GM21367 (cell line): ENCODE measurements around the gene RGS9BP.
"Not testable (repeated sequence)": the region's sequence is repeated elsewhere in the genome, so short reads cannot be mapped to it uniquely, and the experiment has no call there.

Source experiments
- ATAC-seq: cut with Tn5 transposase; IDR thresholded peaks from one replicate; pipeline ENCODE4 v1.9.1; 2021; ENCODE audit not compliant: unreplicated experiment

Gene RGS9BP

DNA sequence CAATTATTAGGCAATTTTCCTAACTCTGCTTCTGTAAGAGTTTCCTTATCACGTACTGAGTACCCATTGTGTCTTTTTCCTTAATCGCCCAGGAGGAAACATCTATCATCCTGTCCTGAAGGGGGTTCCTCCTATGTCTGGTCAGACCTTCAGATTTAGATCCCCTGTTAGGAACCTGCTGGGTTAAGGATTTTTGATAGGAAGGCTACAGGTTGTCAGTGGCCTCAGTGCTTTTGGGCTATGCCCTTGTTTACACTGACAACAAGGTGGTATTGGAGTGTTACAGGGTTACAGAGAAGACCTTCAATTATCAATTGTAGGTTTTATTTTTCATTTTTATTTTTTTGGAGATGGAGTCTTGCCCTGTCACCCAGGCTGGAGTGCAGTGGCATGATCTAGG lies 19.2 kb downstream of the RGS9BP start:
- not testable (repeated sequence) for ATAC-seq

DNA sequence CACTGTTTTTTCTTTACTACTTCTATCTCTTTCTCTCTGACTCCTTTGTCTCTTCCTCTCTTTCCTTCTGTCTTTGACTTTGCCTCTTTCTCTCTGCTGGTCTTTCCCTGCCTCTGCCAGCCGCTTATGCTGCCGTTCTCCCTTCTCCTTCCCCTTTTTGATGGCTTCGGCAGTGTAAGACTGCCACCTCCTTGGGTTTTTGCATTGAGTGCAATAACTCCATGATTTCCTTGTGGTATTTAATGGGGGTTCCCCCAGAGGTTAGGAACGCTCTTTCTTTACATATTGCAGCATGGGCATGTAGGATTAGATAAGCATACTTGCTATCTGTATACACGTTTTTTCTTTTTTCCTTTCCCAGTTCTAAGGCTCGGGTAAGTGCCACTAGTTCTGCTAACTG lies 19.9 kb downstream of the RGS9BP start:
- ATAC-seq = not testable (repeated sequence)

DNA sequence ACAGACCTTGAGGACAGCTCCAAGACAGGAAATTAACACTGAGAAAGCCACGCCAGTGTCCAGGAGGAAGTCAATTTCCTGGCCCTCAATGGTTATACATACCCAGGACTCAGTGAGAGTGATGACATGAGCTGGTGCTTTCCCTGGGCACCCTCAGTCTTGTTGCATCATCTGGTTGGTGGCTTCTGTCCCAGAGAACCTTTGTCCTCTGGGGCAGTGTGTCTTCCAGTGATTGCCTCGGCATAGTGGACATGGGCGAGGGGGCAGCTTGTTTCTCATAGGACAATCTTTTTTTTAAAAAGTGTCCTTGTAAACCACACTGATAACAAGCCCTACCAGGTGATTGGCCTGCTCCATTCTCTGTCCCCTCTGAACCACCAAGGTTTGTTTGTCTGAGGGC lies 21.1 kb downstream of the RGS9BP start:
- not testable (repeated sequence) for ATAC-seq

DNA sequence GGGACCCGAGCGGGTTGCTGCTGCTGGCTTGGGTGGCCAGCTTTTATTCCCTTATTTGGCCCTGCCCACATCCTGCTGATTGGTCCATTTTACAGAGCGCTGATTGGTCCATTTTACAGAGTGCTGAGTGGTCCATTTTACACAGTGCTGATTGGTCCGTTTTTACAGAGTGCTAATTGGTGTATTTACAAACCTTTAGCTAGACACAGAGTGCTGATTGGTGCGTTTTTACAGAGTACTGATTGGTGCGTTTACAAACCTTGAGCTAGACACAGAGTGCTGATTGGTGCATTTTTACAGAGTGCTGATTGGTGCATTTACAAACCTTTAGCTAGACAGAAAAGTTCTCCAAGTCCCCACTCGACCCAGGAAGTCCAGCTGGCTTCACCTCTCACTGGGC lies 24.5 kb downstream of the RGS9BP start:
- ATAC-seq = not testable (repeated sequence)

DNA sequence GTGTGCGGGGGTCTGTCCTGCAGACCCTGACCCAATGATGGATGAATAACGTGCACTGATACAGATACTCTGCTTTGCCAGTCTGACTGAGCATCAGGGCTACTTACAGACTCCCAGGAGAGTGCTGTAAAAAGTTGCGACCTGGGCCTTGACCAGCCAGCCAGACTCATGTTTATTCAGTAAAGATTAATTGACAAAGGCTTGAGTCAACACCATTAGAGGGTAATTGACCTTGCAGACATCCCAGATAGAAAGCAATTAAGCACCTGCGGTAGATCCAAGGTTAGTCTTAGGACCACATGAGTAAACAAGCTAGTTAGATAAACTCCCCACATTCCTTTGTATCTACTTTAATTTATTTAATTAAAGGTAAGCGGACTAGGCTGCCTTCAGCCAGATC lies 26.4 kb downstream of the RGS9BP start:
- no peak for ATAC-seq

DNA sequence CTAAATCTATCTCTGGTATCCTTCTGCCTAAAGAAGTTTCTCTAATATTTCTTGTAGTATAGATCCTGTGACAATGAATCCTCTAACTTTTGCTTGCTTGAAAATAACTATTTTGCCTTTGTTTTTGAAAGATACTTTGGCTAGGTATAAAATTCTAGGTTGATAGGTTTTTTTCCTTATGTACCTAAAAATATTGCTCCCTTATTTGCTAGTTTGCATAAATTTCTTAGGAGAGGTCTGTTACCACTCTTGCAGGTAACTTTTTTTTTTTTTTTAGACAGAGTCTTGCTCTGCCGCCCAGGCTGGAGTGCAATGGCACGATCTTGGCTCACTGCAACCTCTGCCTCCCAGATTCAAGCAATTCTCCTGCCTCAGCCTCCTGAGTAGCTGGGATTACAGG lies 28.4 kb downstream of the RGS9BP start:
- ATAC-seq = not testable (repeated sequence)

DNA sequence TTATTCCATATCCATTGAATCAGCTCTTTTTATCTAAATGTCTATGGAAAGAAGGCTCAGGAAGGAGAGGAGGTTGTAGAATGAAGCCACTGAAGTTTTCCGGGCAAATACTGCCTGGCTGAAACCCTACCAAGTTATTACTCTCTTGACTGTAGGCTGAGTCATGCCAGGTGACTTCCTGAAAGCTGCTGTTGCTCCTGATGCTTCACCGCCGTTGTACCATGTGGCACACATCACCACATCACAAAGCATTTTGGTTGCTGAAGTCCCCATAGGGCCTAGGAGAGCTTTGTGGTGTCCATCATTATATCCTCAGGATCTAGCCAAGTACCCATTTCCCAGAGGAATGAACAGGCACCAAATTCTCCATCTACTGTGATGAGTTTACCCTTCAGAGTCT lies 32.8 kb downstream of the RGS9BP start:
- ATAC-seq = no peak

DNA sequence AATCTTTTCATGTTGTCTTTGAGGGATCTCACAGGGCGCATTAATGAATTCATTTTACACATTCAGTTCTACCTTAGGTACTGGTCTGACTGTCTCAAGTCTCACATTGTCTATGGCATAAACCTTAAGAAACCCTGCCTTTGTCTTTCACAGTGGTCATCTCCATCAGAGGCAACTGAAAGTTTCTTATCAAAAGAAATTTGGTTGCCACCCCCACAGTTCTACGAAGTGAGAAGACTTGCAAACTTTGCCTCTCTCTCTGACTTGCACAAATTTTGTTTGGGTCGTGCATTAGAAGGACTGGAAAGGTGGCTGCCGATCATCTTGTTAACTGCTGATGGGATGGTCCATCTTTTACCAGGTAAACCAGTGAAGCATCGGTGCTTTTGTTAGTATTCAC lies 33.4 kb downstream of the RGS9BP start:
- ATAC-seq = no peak

DNA sequence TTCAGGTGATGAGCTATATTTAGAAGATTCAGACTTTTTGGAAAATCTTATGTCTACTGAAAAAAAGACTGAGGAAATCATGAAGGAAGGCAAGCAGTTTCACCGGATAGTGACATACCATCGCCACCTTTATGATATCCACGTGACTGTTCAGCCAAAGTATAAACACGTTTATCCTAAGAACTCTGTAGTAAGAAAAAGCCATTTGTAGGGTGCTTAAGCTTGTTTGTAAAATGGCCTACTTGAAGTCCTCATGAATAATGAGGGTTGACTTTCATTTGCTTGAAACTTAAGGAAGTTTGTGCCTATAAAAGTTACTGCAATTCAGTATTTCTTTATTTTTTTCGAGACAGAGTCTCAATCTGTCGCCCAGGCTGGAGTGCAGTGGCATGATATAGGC lies 36.1 kb downstream of the RGS9BP start:
- ATAC-seq = no peak

DNA sequence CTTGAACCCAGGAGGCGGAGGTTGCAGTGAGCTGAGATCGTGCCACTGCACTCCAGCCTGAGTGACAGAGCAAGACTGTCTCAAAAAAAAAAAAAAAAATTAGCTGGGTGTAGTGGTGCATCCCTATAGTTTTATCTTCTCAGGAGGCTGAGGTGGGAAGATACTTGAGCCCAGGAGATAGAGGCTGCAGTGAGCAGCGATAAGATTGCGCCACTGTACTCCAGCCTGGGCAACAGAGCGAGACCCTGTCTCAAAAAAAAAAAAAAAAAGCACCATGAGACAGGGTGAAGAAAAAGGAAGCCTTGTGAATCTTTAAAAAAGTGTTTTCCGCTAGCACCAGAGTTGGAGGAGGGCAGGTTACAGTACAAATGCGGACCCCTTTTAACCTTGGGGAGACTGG lies 40.6 kb downstream of the RGS9BP start:
- ATAC-seq = not testable (repeated sequence)

DNA sequence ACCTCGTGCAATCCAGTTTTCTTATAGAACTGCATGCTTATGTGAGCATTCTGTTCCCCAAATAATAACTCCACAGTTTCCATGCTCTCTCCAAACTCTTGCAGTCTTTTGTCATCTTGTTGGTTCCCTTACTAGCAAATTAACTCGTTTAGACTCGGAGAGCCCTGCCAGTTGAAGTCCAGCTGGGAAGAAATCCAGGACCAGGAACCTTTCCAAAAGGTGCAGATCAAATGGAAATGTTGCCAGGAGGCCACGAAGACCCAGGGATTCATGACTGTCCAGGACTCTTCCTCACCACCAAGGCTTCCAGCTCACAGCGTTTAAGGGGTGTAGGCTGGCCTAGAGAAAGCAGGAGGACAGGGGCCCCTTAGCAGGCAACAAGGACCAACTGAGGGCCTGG lies 41.8 kb downstream of the RGS9BP start:
- no peak for ATAC-seq

DNA sequence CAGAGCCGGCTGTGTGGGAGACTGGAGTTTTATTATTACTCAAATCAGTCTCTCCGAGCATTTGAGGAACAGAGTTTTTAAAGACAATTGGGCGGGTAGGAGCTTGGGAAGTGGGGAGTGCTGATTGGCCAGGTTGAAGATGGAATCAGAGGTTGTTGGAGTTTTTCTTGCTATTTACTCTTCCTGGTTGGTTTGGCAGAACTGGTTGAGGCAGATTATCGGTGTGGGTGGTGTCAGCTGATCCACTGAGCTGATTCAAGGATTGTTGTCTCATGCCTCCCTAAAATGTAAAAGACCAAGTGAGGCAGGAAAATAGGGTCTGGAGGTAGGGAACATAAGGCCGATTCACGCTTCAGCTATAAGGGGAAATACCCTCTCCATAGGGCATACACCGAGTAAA lies 42.6 kb downstream of the RGS9BP start:
- no peak for ATAC-seq

DNA sequence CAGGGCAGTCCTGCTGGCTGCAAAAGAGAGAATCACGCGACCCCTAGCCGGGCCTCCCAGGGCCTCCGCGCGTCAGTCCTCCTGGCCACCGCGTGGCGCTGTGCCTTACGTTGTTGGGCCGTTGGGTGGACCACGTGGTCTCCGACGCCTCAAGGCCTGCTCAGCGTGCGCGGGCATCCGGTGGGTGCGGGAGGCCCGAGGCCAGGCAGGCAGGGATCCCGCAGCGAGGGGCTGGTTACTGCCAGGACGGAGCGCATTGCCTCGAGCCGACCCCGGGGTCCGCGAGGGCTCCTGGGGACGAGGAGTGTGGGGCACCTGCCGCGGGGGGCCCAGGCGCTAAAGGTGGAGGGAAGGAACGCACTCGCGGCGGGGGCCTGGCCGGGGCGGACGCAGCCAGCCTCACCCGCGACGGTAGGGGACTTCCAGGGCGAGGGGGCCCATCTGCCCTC lies 44.0 kb downstream of the RGS9BP start, which contains the start of gene TDRD12:
TSS of gene TDRD12 (plus strand) at position 157 of the 449 bp plus-strand sequence. CDS start 306 bp downstream, outside the sequence.
- ATAC-seq = no peak

DNA sequence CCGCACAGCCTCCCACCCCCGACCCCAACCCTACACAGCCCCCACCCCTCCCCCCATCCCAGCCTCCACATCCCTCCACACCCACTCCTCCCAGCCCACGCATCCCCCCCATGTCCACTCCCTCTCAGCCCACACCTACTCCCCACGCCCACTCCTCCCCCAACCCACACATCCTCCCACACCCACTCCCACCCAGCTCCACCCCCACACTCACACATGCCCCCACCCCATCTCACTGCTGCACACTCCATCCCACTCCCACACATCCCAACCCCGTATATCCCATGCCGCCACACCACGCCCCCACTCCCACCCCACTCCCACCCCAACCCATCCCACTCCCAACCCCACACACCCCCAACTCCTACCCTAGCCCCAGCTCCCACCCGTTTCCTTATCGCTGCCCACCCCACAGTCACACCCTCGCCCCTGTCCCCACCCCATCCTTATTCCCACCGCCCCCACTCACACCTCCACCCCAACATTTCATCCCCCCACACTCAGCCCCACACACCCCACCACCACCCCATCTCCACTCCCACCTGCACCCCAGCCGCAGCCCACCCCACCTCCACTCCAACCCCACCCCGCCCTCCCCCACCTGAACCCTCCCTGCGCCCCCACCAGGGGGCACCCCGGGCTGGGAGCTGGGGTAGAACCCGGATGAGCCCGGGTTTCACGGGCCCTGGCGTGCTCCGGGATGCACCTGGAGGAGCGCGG lies 44.7 kb downstream of the RGS9BP start:
- no peak for ATAC-seq

DNA sequence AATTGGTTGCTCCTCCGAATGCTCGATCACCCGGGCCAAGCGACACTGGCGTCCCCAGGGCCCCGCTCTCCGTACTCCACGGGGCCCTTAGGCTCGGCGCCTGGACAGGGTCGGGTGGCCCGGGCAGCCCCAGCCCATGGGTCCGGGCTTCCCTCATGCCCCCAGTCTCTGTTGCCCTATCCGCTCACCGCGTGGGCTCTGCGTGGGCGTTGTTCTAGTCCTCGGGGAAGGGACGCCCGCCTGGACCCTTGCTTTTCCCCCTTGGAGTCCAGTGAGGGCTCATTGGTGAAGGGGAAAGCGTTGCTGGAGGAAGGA lies 45.2 kb downstream of the RGS9BP start:
- ATAC-seq = no peak
